ENCODE results near the gene NMRAL1. TPM values are rescaled to one million over a fixed set of nuclear protein-coding genes. Genes with fewer than 3 reads are reported as not detected.

Gene NMRAL1
- total RNA-seq: 30.5 TPM

DNA sequence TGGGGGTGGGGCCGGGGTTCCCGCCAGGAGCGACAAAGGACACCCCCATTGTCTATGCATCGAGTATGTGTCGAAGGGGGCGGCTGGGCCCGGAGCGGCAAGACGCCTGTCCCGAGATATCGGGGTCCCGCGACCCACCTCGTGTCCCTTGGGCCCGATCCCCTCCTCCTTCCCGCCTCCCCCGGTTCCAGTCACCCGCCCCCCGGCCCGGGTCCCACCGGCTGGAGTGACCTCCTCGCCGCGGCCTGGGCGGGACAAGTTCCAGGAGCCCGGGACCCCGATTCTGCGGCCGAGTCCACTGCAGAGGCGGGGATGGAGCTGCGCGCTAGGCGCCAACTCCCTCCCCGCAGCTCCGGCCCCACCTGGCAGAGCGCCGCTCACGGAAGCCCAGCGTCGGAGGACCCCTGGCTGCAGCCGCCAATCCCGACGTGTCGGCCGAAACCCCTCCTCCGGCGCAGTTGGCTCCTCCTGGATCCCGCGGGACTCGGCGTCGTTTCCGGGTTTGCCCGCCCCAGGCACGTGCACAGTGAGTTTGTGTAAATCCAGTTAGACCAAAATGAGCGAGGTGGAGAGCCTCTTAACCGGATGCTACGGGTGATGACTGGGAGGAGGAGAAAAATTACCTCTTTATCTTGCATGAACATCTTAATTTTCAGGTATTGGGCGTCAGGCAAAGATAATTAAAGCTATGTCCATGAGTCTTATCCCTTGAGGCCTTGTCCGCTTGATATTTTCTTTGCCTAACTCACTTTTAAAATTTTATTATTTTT lies at the start of gene NMRAL1:
Gene NMRAL1 (minus strand): TSS at position 434 of the 770 bp plus-strand sequence. CDS start 493 bp downstream, outside the sequence.

DNA sequence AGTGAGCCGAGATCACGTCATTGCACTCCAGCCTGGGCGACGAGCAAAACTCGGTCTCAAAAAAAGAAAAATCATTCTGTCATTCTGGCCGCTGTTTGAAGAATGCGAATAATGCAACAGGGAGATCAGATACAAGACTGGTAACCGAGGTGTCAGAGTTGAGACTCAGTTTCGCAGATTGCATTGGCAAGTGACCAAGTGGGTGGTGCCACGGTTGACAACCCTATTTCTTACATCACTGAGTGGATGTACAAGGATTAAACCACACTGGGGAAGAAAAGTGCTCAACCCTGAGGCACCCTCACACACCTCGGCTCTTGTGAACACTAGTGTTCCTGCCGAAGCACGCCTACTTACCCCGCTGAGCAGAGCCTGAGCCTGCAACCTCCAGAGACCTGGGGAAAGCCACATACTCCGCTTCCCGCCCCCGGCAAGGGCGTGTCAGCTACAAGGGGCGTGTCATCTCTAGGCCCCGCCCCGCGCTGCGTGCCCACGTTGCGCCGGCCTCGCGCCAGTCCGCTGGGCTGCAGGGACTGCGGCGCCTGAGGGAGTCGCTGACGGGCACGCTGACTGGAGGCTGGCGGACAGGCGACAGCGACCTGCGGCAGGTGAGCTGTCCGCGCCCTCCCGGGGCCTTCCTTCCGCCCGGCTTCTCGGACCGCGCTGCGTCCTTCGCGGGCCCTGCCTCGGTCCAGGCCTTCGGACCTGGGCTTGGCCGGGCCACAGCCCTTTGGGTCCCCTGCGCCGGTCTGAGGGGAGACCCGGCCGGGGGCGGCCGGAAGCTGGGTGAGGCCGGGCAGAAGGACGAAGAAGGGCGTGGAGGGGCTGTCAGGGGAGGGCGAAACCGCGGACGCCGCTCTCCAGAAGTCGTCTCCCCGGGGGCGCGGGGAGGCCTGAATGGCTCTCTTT lies 1.7 kb upstream of the NMRAL1 start, which contains the start of gene HMOX2:
Gene HMOX2 (plus strand): TSS at position 519 of the 909 bp plus-strand sequence. CDS start 29,127 bp downstream, outside the sequence.

GRCh38 chr16:4425378-4426020 lies 48.9 kb downstream of the NMRAL1 start, which contains the start of gene DNAJA3:
DNAJA3 (plus strand) TSS chr16:4425868; CDS start chr16:4425882, 14 bp downstream.

GRCh38 chr16:4416200-4417032 lies 58.0 kb downstream of the NMRAL1 start, which contains the start of gene CORO7:
CORO7 (minus strand) TSS chr16:4416596; CDS start chr16:4416518, 78 bp downstream.

Small RNA genes within 50 kb of the gene (small RNA-seq; reads per million reads assigned to genes)
- gene AC012676.2 (ENCODE audit: low replicate concordance): not detected

Other genes starting within 250 kb of the NMRAL1 start
- gene SRL, start 232.5 kb downstream of the NMRAL1 start, total RNA-seq: 50.9 TPM
- gene TFAP4, start 201.6 kb downstream of the NMRAL1 start, total RNA-seq: 14.3 TPM
- 23.4 TPM for gene GLIS2, start 158.6 kb downstream of the NMRAL1 start, total RNA-seq
- gene PAM16, start 123.3 kb downstream of the NMRAL1 start, total RNA-seq: 38.7 TPM
- 94.4 TPM for gene VASN, start 102.8 kb downstream of the NMRAL1 start, total RNA-seq
- gene CORO7, start 58.0 kb downstream of the NMRAL1 start, total RNA-seq: 40.3 TPM
- 45.5 TPM for gene DNAJA3, start 48.8 kb downstream of the NMRAL1 start, total RNA-seq
- gene HMOX2, start 1.8 kb upstream of the NMRAL1 start, total RNA-seq: 27.9 TPM
- gene CDIP1, start 64.1 kb upstream of the NMRAL1 start, total RNA-seq: 16.6 TPM
- gene C16orf96, start 81.7 kb upstream of the NMRAL1 start, total RNA-seq: 0.12 TPM
- gene UBALD1, start 140.3 kb upstream of the NMRAL1 start, total RNA-seq: 15.9 TPM
- 59.4 TPM for gene MGRN1, start 150.2 kb upstream of the NMRAL1 start, total RNA-seq
- 54.7 TPM for gene NUDT16L1, start 218.9 kb upstream of the NMRAL1 start, total RNA-seq